GM19023 (cell line): ENCODE measurements around the gene CYFIP2.

Experiments
- ATAC-seq: cut with Tn5 transposase; IDR thresholded peaks from one replicate; pipeline ENCODE4 v1.9.1; 2021; ENCODE audit warnings: mild to moderate bottlenecking, moderate library complexity; ENCODE audit not compliant: unreplicated experiment

The CYFIP2 gene

GRCh38 chr5:157352756-157353340 lies 86.9 kb downstream of the CYFIP2 start:
- no peak for ATAC-seq

GRCh38 chr5:157354800-157355199 lies 88.9 kb downstream of the CYFIP2 start:
- ATAC-seq: no peak

GRCh38 chr5:157356576-157356975 lies 90.7 kb downstream of the CYFIP2 start:
- ATAC-seq: no peak

- no peak for ATAC-seq
These were observed 91.9 kb downstream of the CYFIP2 start for GRCh38 chr5:157357823-157358222.

GRCh38 chr5:157358871-157359270 lies 92.9 kb downstream of the CYFIP2 start:
- no peak for ATAC-seq

GRCh38 chr5:157359356-157360055 lies 93.6 kb downstream of the CYFIP2 start:
- ATAC-seq: no peak

- ATAC-seq: no peak
These were observed 96.1 kb downstream of the CYFIP2 start for GRCh38 chr5:157362012-157362411.

- ATAC-seq: no peak
These were observed 96.6 kb downstream of the CYFIP2 start for GRCh38 chr5:157362502-157362901.

GRCh38 chr5:157362982-157363381 lies 97.1 kb downstream of the CYFIP2 start:
- ATAC-seq: no peak

- ATAC-seq: no peak
These were observed 99.8 kb downstream of the CYFIP2 start for GRCh38 chr5:157365732-157366131.

GRCh38 chr5:157366741-157367674 lies 101.1 kb downstream of the CYFIP2 start:
- no peak for ATAC-seq

- ATAC-seq: no peak
These were observed 103.6 kb downstream of the CYFIP2 start for GRCh38 chr5:157369507-157369906.

- no peak for ATAC-seq
These were observed 105.0 kb downstream of the CYFIP2 start for GRCh38 chr5:157370967-157371366.

GRCh38 chr5:157371655-157372471 lies 105.9 kb downstream of the CYFIP2 start:
- no peak for ATAC-seq

GRCh38 chr5:157372472-157372822 lies 106.5 kb downstream of the CYFIP2 start:
- ATAC-seq: no peak

GRCh38 chr5:157378509-157378908 lies 112.6 kb downstream of the CYFIP2 start:
- ATAC-seq: no peak

GRCh38 chr5:157379983-157380382 lies 114.1 kb downstream of the CYFIP2 start:
- ATAC-seq: no peak

GRCh38 chr5:157381746-157382145 lies 115.8 kb downstream of the CYFIP2 start:
- no peak for ATAC-seq

- ATAC-seq: no peak
These were observed 117.3 kb downstream of the CYFIP2 start for GRCh38 chr5:157382996-157383800.
